Body of pancreas (tissue), 4 donors: Measurements from ENCODE around the gene ZNF586.

Experiments used
- POLR2A ChIP-seq, 3 donors: fragments of 450-650 bp; IDR thresholded peaks; one replicate each; pipeline ENCODE4 v1.6.1; 2016; ENCODE audit warnings: antibody characterized with exemption in 3 of 3, mild to moderate bottlenecking in 2 of 3
- TF ChIP-seq, protein P1 (sequence below), 7 experiments: fragments of 450-650 bp in 4 of 7; fragments of 200-600 bp in 3 of 7; sonication (generic) in 3 of 7; IDR thresholded peaks; one replicate each; pipeline ENCODE4 v1.5.1; 2016 to 2019; ENCODE audit warnings: antibody characterized with exemption in 7 of 7

DNA sequence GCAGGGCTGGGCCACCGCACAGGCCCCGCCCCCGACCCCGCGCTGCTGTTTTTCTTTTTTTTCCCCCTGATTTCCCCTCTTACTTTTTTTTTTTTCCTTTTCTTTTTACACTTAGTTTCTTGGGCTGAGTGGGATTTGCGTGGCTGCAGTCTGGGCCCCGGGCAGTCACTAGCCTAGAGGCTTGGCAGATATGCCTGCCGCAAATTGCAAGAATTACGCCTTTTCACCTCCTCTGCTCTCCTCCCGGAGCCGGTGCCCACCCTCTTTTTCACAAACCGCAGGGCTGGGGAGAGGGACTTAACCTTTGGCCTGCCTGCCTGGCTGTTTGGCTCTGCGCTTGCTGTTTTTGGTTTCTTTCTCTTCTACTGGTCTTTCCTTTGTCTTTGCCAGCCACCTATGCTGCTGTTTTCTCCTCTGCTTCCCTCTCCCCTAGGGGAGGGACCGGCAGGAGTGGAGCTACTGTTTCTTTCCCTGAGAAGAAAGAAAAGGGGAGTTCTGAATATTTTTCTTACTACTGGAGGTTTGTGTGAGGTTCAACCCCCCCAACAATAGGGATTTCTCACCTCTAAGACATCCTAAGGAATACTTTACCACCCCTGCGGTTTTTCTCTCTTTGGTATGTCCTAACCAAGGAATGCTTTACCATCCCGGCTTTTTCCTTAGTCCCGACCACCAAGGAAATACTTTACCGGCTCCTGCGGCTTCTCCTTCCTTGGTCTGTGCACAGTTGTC lies 34.3 kb downstream of the ZNF586 start:
- peak in 2 of 3 donors; percentile 32 to 42 for TF ChIP-seq POLR2A (IDR thresholded peaks at IDR 0.05)
- TF ChIP-seq, protein P1, sequence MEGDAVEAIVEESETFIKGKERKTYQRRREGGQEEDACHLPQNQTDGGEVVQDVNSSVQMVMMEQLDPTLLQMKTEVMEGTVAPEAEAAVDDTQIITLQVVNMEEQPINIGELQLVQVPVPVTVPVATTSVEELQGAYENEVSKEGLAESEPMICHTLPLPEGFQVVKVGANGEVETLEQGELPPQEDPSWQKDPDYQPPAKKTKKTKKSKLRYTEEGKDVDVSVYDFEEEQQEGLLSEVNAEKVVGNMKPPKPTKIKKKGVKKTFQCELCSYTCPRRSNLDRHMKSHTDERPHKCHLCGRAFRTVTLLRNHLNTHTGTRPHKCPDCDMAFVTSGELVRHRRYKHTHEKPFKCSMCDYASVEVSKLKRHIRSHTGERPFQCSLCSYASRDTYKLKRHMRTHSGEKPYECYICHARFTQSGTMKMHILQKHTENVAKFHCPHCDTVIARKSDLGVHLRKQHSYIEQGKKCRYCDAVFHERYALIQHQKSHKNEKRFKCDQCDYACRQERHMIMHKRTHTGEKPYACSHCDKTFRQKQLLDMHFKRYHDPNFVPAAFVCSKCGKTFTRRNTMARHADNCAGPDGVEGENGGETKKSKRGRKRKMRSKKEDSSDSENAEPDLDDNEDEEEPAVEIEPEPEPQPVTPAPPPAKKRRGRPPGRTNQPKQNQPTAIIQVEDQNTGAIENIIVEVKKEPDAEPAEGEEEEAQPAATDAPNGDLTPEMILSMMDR (IDR thresholded peaks at IDR 0.05), result no peak
